ENCODE measurements around the gene MFRP. TPM values are rescaled to one million over a fixed set of nuclear protein-coding genes. Genes with fewer than 3 reads are reported as not detected.
A peak's percentile ranks its signal among the peaks of the same experiment; 100 is the strongest.

The MFRP gene
- total RNA-seq, 1 donor from 2014 or later, result not detected

- peak; percentile 76 for DNase-seq
Measured at GRCh38 chr11:119318240-119319135, 28.0 kb downstream of the MFRP start.

GRCh38 chr11:119317592-119318239 lies 28.8 kb downstream of the MFRP start:
- DNase-seq, result no peak

- peak; percentile 87 for DNase-seq
Measured at GRCh38 chr11:119316729-119317591, 29.5 kb downstream of the MFRP start, which contains the start of gene MCAM. MCAM (minus strand) TSS chr11:119317130; CDS start chr11:119317101, 29 bp downstream.

- DNase-seq, result peak; percentile 89
Measured at GRCh38 chr11:119316016-119316728, 30.3 kb downstream of the MFRP start.

- peak; percentile 93 for DNase-seq
Measured at GRCh38 chr11:119315131-119316015, 31.1 kb downstream of the MFRP start.

- DNase-seq, result no peak
Measured at GRCh38 chr11:119314726-119315125, 31.8 kb downstream of the MFRP start.

GRCh38 chr11:119310682-119311052 lies 35.8 kb downstream of the MFRP start:
- no peak for DNase-seq

- no peak for DNase-seq
Measured at GRCh38 chr11:119309953-119310681, 36.4 kb downstream of the MFRP start.

GRCh38 chr11:119309411-119309810 lies 37.1 kb downstream of the MFRP start:
- no peak for DNase-seq

GRCh38 chr11:119307974-119308373 lies 38.5 kb downstream of the MFRP start:
- DNase-seq, result no peak

GRCh38 chr11:119307219-119307618 lies 39.3 kb downstream of the MFRP start:
- DNase-seq, result no peak

- DNase-seq, result no peak
Measured at GRCh38 chr11:119306373-119306890, 40.1 kb downstream of the MFRP start.

- no peak for DNase-seq
Measured at GRCh38 chr11:119305556-119306372, 40.7 kb downstream of the MFRP start.

- DNase-seq, result no peak
Measured at GRCh38 chr11:119303227-119303718, 43.2 kb downstream of the MFRP start.

- DNase-seq, result no peak
Measured at GRCh38 chr11:119300198-119300964, 46.1 kb downstream of the MFRP start.

- DNase-seq, result no peak
Measured at GRCh38 chr11:119299416-119299815, 47.1 kb downstream of the MFRP start.

- peak; percentile 96 for DNase-seq
Measured at GRCh38 chr11:119298726-119299125, 47.8 kb downstream of the MFRP start.

- no peak for DNase-seq
Measured at GRCh38 chr11:119297938-119298337, 48.6 kb downstream of the MFRP start.
